Thyroid gland (tissue), 4 donors: ENCODE results near the gene DNMT3A.

Source experiments
- CTCF ChIP-seq, 6 experiments: fragments of 200-600 bp in 3 of 6; fragments of 450-650 bp in 3 of 6; sonication (generic) in 3 of 6; IDR thresholded peaks; one replicate each; pipeline ENCODE4 v1.5.1; 2016 to 2019; ENCODE audit warnings: antibody characterized with exemption in 6 of 6, mild to moderate bottlenecking in 2 of 6, inconsistent platforms in 1 of 6, moderate library complexity in 1 of 6
- POLR2A ChIP-seq, 2 donors: fragments of 450-650 bp; IDR thresholded peaks; one replicate each; pipeline ENCODE4 v1.6.1; 2017; ENCODE audit warnings: antibody characterized with exemption in 2 of 2, mild to moderate bottlenecking in 2 of 2, moderate library complexity in 1 of 2

- TF ChIP-seq CTCF (IDR thresholded peaks at IDR 0.05) (no peak), POLR2A (IDR thresholded peaks at IDR 0.05) (no peak)
Observed at GRCh38 chr2:25247792-25248512, 93.8 kb downstream of the DNMT3A start.
